ENCODE data around the gene CD163.
"Not testable (repeated sequence)": the region's sequence is repeated elsewhere in the genome, so short reads cannot be mapped to it uniquely, and the experiment has no call there.

Gene CD163

GRCh38 chr12:7503686-7504415 lies at the start of gene CD163:
CD163 (minus strand) TSS chr12:7503777; CDS start chr12:7503690, 87 bp downstream.
- DNase-seq (ENCODE audit: low spot score) = no peak
- in situ Hi-C loops (cut with MboI; ENCODE audit: low sequenced_read_pairs, unreplicated experiment) = no loop called here
- TF ChIP-seq CTCF (IDR thresholded peaks at IDR 0.05; ENCODE audit: borderline replicate concordance, control extremely low read depth, extremely low read depth, insufficient read depth, missing control alignments) = no peak

- in situ Hi-C loops (cut with MboI; ENCODE audit: low sequenced_read_pairs, unreplicated experiment) = no loop called here
- no peak for TF ChIP-seq CTCF (IDR thresholded peaks at IDR 0.05; ENCODE audit: borderline replicate concordance, control extremely low read depth, extremely low read depth, insufficient read depth, missing control alignments)
Observed at GRCh38 chr12:7542813-7543212, 39.2 kb upstream of the CD163 start.

GRCh38 chr12:7542046-7542445 lies 38.5 kb upstream of the CD163 start:
- no peak for DNase-seq (ENCODE audit: low spot score)
- no peak for TF ChIP-seq CTCF (IDR thresholded peaks at IDR 0.05; ENCODE audit: borderline replicate concordance, control extremely low read depth, extremely low read depth, insufficient read depth, missing control alignments)
- in situ Hi-C loops (cut with MboI; ENCODE audit: low sequenced_read_pairs, unreplicated experiment) = no loop called here

More at GRCh38 chr12:7542813-7543212, 39.2 kb upstream of the CD163 start:
- no peak for DNase-seq (ENCODE audit: low spot score)

GRCh38 chr12:7514416-7514815 lies 10.8 kb upstream of the CD163 start:
- in situ Hi-C loops (cut with MboI; ENCODE audit: low sequenced_read_pairs, unreplicated experiment) = no loop called here
- no peak for DNase-seq (ENCODE audit: low spot score)
- TF ChIP-seq CTCF (IDR thresholded peaks at IDR 0.05; ENCODE audit: borderline replicate concordance, control extremely low read depth, extremely low read depth, insufficient read depth, missing control alignments) = no peak

- TF ChIP-seq CTCF (IDR thresholded peaks at IDR 0.05; ENCODE audit: borderline replicate concordance, control extremely low read depth, extremely low read depth, insufficient read depth, missing control alignments) = no peak
- in situ Hi-C loops (cut with MboI; ENCODE audit: low sequenced_read_pairs, unreplicated experiment) = no loop called here
- no peak for DNase-seq (ENCODE audit: low spot score)
Observed at GRCh38 chr12:7512553-7512952, 9.0 kb upstream of the CD163 start.

- in situ Hi-C loops (cut with MboI; ENCODE audit: low sequenced_read_pairs, unreplicated experiment) = not testable (repeated sequence)
Observed at GRCh38 chr12:7509793-7510470, 6.4 kb upstream of the CD163 start.

GRCh38 chr12:7502612-7503011 lies 965 bp downstream of the CD163 start:
- in situ Hi-C loops (cut with MboI; ENCODE audit: low sequenced_read_pairs, unreplicated experiment) = no loop called here
- no peak for DNase-seq (ENCODE audit: low spot score)
- no peak for TF ChIP-seq CTCF (IDR thresholded peaks at IDR 0.05; ENCODE audit: borderline replicate concordance, control extremely low read depth, extremely low read depth, insufficient read depth, missing control alignments)

More at GRCh38 chr12:7509793-7510470, 6.4 kb upstream of the CD163 start:
- DNase-seq (ENCODE audit: low spot score) = not testable (repeated sequence)
